Suprapubic skin (tissue), 4 donors: ENCODE results near the gene COBLL1.

Source experiments
- POLR2A ChIP-seq, 2 donors: fragments of 450-650 bp; IDR thresholded peaks; one replicate each; pipeline ENCODE4 v1.6.1; 2017; ENCODE audit warnings: antibody characterized with exemption in 2 of 2, mild to moderate bottlenecking in 2 of 2, moderate library complexity in 2 of 2
- POLR2AphosphoS5 ChIP-seq, 3 donors: sonication (generic); formaldehyde crosslinking; IDR thresholded peaks; one replicate each; pipeline ENCODE4 v1.6.1; 2017; ENCODE audit warnings: antibody characterized with exemption in 3 of 3
- TF ChIP-seq, protein P1 (sequence below), 2 donors: fragments of 200-600 bp in 1 of 2; fragments of 450-650 bp in 1 of 2; sonication (generic) in 1 of 2; IDR thresholded peaks; one replicate each; pipeline ENCODE4 v1.5.1; 2016 to 2019; ENCODE audit warnings: antibody characterized with exemption in 2 of 2, mild to moderate bottlenecking in 1 of 2, moderate library complexity in 1 of 2

DNA sequence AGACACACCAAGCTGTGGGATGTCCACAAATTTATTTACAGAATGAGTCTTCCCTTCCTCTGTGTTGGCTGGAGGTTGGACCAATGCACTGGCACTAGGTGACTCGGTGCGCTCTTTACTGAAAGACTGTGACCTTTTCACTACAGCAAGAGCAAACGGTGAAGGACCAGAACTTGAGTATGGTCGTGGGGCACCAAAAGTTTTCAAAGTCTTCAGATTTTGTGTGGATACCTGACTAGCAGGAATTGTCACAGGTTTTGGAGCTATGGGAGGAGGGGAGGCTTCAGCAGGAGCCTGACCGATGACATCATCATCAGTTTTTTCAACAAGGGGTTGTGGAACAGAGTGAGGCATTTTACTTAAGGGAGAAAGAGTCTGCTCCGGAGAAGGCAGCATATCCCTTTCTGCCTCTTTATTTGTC is 147.3 kb downstream of the COBLL1 start:
- TF ChIP-seq POLR2AphosphoS5 (IDR thresholded peaks at IDR 0.05) (no peak), POLR2A (IDR thresholded peaks at IDR 0.05) (no peak)
- TF ChIP-seq, protein P1, sequence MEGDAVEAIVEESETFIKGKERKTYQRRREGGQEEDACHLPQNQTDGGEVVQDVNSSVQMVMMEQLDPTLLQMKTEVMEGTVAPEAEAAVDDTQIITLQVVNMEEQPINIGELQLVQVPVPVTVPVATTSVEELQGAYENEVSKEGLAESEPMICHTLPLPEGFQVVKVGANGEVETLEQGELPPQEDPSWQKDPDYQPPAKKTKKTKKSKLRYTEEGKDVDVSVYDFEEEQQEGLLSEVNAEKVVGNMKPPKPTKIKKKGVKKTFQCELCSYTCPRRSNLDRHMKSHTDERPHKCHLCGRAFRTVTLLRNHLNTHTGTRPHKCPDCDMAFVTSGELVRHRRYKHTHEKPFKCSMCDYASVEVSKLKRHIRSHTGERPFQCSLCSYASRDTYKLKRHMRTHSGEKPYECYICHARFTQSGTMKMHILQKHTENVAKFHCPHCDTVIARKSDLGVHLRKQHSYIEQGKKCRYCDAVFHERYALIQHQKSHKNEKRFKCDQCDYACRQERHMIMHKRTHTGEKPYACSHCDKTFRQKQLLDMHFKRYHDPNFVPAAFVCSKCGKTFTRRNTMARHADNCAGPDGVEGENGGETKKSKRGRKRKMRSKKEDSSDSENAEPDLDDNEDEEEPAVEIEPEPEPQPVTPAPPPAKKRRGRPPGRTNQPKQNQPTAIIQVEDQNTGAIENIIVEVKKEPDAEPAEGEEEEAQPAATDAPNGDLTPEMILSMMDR (IDR thresholded peaks at IDR 0.05), result no peak
